Measurements from ENCODE around the gene NAA20.

DNA sequence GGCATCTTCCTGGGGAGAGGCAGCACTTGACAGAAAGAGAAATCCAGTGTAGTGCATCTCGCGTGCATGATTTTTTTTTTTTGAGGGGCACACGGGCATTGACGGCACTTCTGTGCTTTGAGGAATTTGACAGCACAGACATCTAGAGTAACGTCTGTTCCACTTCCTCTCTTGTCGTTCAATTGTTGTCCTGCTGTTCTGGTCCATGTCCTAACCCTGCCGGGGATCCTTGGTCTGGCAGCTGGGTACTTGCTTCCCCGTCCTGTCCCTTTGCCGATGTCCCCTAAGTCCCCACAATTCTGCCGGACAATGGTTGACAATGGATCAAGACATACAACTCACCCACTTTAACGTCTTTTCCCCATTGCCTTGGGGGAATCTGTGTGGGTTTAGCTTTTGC lies 46.0 kb upstream of the NAA20 start:
- no peak for TF ChIP-seq EZH2phosphoT487 (conservative IDR thresholded peaks at IDR 0.05; ENCODE audit: low read length)
- TF ChIP-seq, protein P1, sequence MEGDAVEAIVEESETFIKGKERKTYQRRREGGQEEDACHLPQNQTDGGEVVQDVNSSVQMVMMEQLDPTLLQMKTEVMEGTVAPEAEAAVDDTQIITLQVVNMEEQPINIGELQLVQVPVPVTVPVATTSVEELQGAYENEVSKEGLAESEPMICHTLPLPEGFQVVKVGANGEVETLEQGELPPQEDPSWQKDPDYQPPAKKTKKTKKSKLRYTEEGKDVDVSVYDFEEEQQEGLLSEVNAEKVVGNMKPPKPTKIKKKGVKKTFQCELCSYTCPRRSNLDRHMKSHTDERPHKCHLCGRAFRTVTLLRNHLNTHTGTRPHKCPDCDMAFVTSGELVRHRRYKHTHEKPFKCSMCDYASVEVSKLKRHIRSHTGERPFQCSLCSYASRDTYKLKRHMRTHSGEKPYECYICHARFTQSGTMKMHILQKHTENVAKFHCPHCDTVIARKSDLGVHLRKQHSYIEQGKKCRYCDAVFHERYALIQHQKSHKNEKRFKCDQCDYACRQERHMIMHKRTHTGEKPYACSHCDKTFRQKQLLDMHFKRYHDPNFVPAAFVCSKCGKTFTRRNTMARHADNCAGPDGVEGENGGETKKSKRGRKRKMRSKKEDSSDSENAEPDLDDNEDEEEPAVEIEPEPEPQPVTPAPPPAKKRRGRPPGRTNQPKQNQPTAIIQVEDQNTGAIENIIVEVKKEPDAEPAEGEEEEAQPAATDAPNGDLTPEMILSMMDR (IDR thresholded peaks at IDR 0.05; ENCODE audit: insufficient read depth, low read length, poor library complexity, severe bottlenecking) = no peak

All from SU-DHL-6 (cell line).